GM23248 (cell line): ENCODE data around the gene MRPL36.

Experiments
- EZH2 ChIP-seq: fragments of 200-600 bp; sonication (generic); IDR thresholded peaks from 2 replicates; pipeline ENCODE4 v1.6.1; 2018; ENCODE audit warnings: antibody characterized with exemption, mild to moderate bottlenecking; ENCODE audit not compliant: insufficient read depth, poor library complexity, severe bottlenecking
- EZH2phosphoT487 ChIP-seq: fragments of 200-600 bp; sonication (generic); IDR thresholded peaks from 2 replicates; pipeline ENCODE4 v1.6.1; 2018; ENCODE audit warnings: antibody characterized with exemption, moderate library complexity, mild to moderate bottlenecking, low read depth; ENCODE audit not compliant: insufficient read depth

DNA sequence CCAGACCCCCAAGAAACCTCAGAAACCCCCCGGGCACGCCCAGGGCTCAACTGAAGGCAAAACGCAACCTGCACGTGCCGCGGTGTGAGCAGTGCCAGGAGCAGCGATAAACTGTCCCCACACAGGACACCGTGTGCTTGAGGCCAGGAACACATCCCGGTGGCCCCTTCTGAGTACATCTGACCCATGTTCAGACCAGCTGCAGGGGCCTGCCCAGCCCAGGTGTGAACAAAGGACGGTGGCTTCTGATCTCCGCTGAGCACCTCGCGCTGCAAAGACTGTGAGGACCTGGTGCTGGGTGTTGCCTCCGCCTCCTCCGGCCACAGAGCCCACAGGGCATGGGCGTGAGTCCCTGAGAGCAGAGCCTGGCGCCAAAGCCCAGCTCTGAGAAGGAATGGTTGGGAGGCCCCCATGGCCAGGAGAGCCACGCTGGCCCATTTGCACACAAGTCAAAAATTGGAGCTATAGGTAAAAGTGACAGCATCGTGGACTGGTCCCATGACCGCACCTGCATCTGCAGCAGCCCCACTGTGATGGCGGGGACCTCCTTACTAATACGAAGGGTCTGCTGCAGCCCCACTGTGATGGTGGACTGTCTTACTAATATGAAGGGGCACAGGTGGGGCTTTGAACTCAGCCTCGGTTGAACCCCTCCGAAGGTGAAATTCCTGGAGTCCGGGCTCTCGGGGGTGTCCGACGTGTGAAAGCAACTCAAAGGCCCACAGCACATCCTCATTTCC lies 33.0 kb upstream of the MRPL36 start:
- TF ChIP-seq EZH2phosphoT487 (no peak), EZH2 (no peak)
